Kidney (tissue), 14 donors: ENCODE measurements around the gene SGPL1. TPM values are rescaled to one million over a fixed set of nuclear protein-coding genes. Genes with fewer than 3 reads are reported as not detected.

ENCODE experiments used
- DNase-seq, 5 donors: peaks; one replicate each; pipeline ENCODE4 v3.0.0-alpha.2; 2013 to 2020
- FAIRE-seq: peaks from 2 replicates; lab custom pipeline; 2012; peaks lifted over from hg19 to GRCh38; lab: Jason Lieb, UNC
- H3K27ac ChIP-seq, 2 donors: one replicate each; pipeline ENCODE4 v1.7.0; 2013; ENCODE audit warnings: low read depth in 2 of 2, low read length in 2 of 2, inconsistent platforms in 1 of 2
- H3K27me3 ChIP-seq: one replicate; pipeline ENCODE4 v1.7.1; 2013; ENCODE audit warnings: low read length, inconsistent platforms; ENCODE audit not compliant: control insufficient read depth, insufficient read depth
- H3K36me3 ChIP-seq, 3 donors: one replicate each; pipeline versions ENCODE4 v1.7.0 to v1.7.1; 2013; ENCODE audit warnings: low read length in 3 of 3, control low read depth in 1 of 3, inconsistent platforms in 1 of 3; ENCODE audit not compliant: insufficient read depth in 3 of 3, control insufficient read depth in 2 of 3
- H3K4me1 ChIP-seq, 3 donors: one replicate each; pipeline versions ENCODE4 v1.7.0 to v1.7.1; 2013; ENCODE audit warnings: low read length in 3 of 3, inconsistent platforms in 1 of 3, low read depth in 1 of 3; ENCODE audit not compliant: control insufficient read depth in 2 of 3, insufficient read depth in 2 of 3
- H3K4me3 ChIP-seq, 3 donors: one replicate each; pipeline versions ENCODE4 v1.7.0 to v1.8.1; 2013; ENCODE audit warnings: low read length in 3 of 3, control low read depth in 1 of 3, inconsistent platforms in 1 of 3
- H3K9ac ChIP-seq, 3 donors: one replicate each; pipeline versions ENCODE4 v1.7.0 to v1.7.1; 2013; ENCODE audit warnings: low read length in 3 of 3, control low read depth in 1 of 3, inconsistent platforms in 1 of 3
- H3K9me3 ChIP-seq, 3 donors: one replicate each; pipeline versions ENCODE4 v1.7.0 to v1.7.1; 2013; ENCODE audit warnings: low read length in 3 of 3, control low read depth in 1 of 3, inconsistent platforms in 1 of 3; ENCODE audit not compliant: control insufficient read depth in 2 of 3, insufficient read depth in 1 of 3
- CTCF ChIP-seq: IDR thresholded peaks from 3 replicates; pipeline ENCODE4 v1.5.1; 2012; ENCODE audit warnings: mild to moderate bottlenecking, moderate library complexity, borderline replicate concordance; ENCODE audit not compliant: insufficient read depth; ENCODE audit errors: extremely low read depth
- intact Hi-C: fragments of 100-400 bp; cut with DNase I; formaldehyde crosslinking; loops from one replicate; pipeline ENCODE4 v1.11.1; 2022
- polyA plus RNA-seq: library from polyadenylated mRNA; stranded (reverse); fragments of 350-450 nt; fragmentation: Illumina TruSeq; extraction: RNeasy Lipid Tissue Mini Kit (QIAGEN cat#74804); gene quantifications from one replicate; pipeline ENCODE4 v1.2.3, GENCODE V29; 2014; ENCODE audit warnings: low read depth, low replicate concordance; ENCODE audit not compliant: insufficient read depth
- total RNA-seq: library from RNA; stranded (reverse); fragmentation: NEBNext Ultra II Directional; extraction: Animal tissue kit (Norgen Biotek cat#: 25700); gene quantifications from one replicate; pipeline ENCODE4 v1.2.1, GENCODE V29; 2021
- donor health status: control.
- donor health status: control.
- donor health status: control.
- donor health status: control.
- donor health status: control.
- donor health status: DM: yes; HTN: yes; CAD: no.
- donor health status: Normal renal cell carcinoma (clear cell type).

Gene SGPL1
- total and polyA plus RNA-seq, 2 donors from 2014 or later = 13.5 to 105 TPM

DNA sequence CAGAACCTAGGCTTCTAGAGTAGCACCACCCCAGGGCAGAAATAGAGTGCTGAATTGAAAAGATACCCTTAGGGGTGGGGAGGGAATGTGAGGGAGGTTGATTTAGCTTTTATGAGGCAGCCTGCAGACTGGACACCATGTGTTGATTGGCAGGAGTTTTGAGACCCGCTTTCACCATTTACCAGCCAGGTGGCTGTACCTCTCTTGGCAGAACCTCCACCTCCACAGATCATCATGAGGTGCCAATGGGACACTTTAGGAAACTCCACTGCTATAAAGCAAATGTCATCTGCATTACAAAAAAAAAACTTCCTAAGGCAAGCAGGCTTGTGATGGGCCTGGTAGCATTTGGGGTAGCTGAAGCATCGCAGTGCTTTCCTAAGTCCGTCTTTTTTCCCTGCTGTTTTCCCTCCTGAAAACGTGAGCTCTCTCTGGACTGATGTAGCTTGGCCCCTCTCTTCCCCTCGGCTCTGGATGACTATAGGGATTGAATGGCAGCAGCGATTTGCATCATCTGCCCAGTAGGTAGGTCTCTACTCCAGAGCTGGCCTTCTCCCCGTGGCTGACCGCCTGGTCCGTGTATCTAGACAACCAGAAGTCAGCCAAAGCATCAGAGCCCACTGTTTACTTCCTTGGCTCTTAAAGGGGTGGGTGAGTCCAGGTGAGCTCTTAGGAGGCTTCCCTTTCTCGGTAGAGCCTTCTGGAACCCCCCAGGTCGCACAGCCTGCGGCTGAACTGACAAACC lies 71.3 kb downstream of the SGPL1 start:
- peaks cover 3 to 19% (median 18%) of the 10 kb centered on the region in 3 donors for H3K4me1 ChIP-seq
- TF ChIP-seq CTCF = no peak
- H3K27ac ChIP-seq = peak overlapping the region; percentile 93 to 95
- H3K9me3 ChIP-seq = no peaks in the 10 kb centered on the region
- H3K27me3 ChIP-seq = no peaks in the 10 kb centered on the region
- FAIRE-seq (no peak), DNase-seq (peak in 1 of 5 donors; percentile 17)
- H3K36me3 ChIP-seq = peaks cover 0 to 18% (median 17%) of the 10 kb centered on the region in 3 donors
- intact Hi-C loops = loop anchor here (10.0 kb wide), 2 partner anchors 72 to 422 kb away; partner anchors contain the start of gene SGPL1
- peak overlapping the region in 2 of 3 donors; percentile 79 to 82 for H3K4me3 ChIP-seq
- H3K9ac ChIP-seq = peak overlapping the region in 2 of 3 donors; percentile 55 to 90

GRCh38 chr10:70887804-70888800 lies 72.4 kb downstream of the SGPL1 start, which contains the start of gene PCBD1:
Gene PCBD1 (minus strand): TSS chr10:70888565. CDS start chr10:70888533, 32 bp downstream.
- FAIRE-seq (no peak), DNase-seq (peak; percentile 84 to 93 (median 92))
- intact Hi-C loops = loop anchor here (10.0 kb wide), 2 partner anchors 73 to 423 kb away; partner anchors contain the start of gene SGPL1
- Histone ChIP-seq H3K4me3 (peak within 1 kb of the TSS; percentile 64 to 82 (median 79)), H3K4me1 (peaks cover 3 to 19% (median 18%) of the 10 kb centered on the region in 3 donors), H3K9me3 (no peaks in the 10 kb centered on the region), H3K9ac (peak within 1 kb of the TSS; percentile 17 to 90 (median 75)), H3K27me3 (no peaks in the 10 kb centered on the region), H3K27ac (peak within 1 kb of the TSS; percentile 93 to 95), H3K36me3 (peaks cover 0 to 18% (median 14%) of the 10 kb centered on the region in 3 donors)
- no peak for TF ChIP-seq CTCF

DNA sequence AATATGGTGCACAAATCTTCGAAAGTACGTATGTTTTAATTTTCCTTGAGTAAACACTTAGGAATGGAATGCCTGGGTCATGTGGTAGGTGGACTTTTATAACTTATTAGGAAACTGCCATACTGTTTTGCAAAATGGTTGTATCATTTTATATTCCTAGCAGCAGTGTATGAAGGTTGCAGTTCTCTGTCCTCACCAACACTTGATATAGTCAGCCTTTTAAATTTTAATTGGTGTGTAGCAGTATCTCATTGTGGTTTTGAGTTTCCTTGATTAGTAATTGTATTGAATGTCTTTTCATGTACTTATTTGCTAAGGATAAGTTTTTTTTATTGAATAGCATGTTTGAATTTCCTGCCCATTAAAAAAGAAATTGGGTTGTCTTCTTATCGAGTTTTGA lies 73.5 kb downstream of the SGPL1 start:
- H3K27me3 ChIP-seq = no peaks in the 10 kb centered on the region
- FAIRE-seq = no peak
- no peak for DNase-seq
- no peak overlapping the region for H3K27ac ChIP-seq
- peaks cover 0 to 10% (median 8%) of the 10 kb centered on the region in 3 donors for H3K36me3 ChIP-seq
- intact Hi-C loops = loop anchor here (10.0 kb wide), 2 partner anchors 74 to 424 kb away; partner anchors contain the start of gene SGPL1
- H3K4me3 ChIP-seq = no peak overlapping the region
- no peak overlapping the region for H3K9ac ChIP-seq
- TF ChIP-seq CTCF = no peak
- peaks cover 3 to 19% (median 18%) of the 10 kb centered on the region in 3 donors for H3K4me1 ChIP-seq
- H3K9me3 ChIP-seq = no peaks in the 10 kb centered on the region
